ENCODE data around the gene CLDN5. TPM values are rescaled to one million over a fixed set of nuclear protein-coding genes. Genes with fewer than 3 reads are reported as not detected.

The CLDN5 gene
- total and polyA plus RNA-seq, 4 donors: 157 to 548 (median 364) TPM

GRCh38 chr22:19516378-19517170 lies 7.6 kb downstream of the CLDN5 start:
- no peaks in the 10 kb centered on the region for H3K9me3 ChIP-seq (ENCODE audit: control insufficient read depth in 4 of 4, insufficient read depth in 3 of 4, low read length in 3 of 4)
- H3K4me1 ChIP-seq (ENCODE audit: control insufficient read depth in 5 of 5, insufficient read depth in 5 of 5, low read length in 5 of 5): no peaks in the 10 kb centered on the region
- ATAC-seq (ENCODE audit: insufficient read depth, low FRiP score) (no peak), DNase-seq (no peak)
- H3K9ac ChIP-seq (ENCODE audit: insufficient read depth in 1 of 2, low read length in 2 of 2): no peak overlapping the region
- no peak overlapping the region for H3K27ac ChIP-seq (ENCODE audit: low read depth in 1 of 2, low read length in 1 of 2)
- no peak for TF ChIP-seq CTCF (IDR thresholded peaks at IDR 0.05; ENCODE audit: control extremely low read depth, extremely low read depth)
- WGBS, 2 donors: 94 to 96% methylated on average over 19 of the region's 19 CpGs
- no peaks in the 10 kb centered on the region for H3K27me3 ChIP-seq (ENCODE audit: control insufficient read depth in 3 of 3, insufficient read depth in 3 of 3, low read length in 2 of 3)
- no peaks in the 10 kb centered on the region for H3K36me3 ChIP-seq (ENCODE audit: control insufficient read depth in 4 of 4, insufficient read depth in 4 of 4, low read length in 4 of 4)
- H3K4me3 ChIP-seq: no peak overlapping the region

GRCh38 chr22:19515654-19516377 lies 8.4 kb downstream of the CLDN5 start:
- ATAC-seq (ENCODE audit: insufficient read depth, low FRiP score): no peak
- no peak for DNase-seq
- no peak overlapping the region for H3K4me3 ChIP-seq
- no peaks in the 10 kb centered on the region for H3K36me3 ChIP-seq (ENCODE audit: control insufficient read depth in 4 of 4, insufficient read depth in 4 of 4, low read length in 4 of 4)
- TF ChIP-seq CTCF (IDR thresholded peaks at IDR 0.05; ENCODE audit: control extremely low read depth, extremely low read depth): no peak
- H3K9ac ChIP-seq (ENCODE audit: insufficient read depth in 1 of 2, low read length in 2 of 2): no peak overlapping the region
- H3K9me3 ChIP-seq (ENCODE audit: control insufficient read depth in 4 of 4, insufficient read depth in 3 of 4, low read length in 3 of 4): no peaks in the 10 kb centered on the region
- H3K4me1 ChIP-seq (ENCODE audit: control insufficient read depth in 5 of 5, insufficient read depth in 5 of 5, low read length in 5 of 5): no peaks in the 10 kb centered on the region
- H3K27me3 ChIP-seq (ENCODE audit: control insufficient read depth in 3 of 3, insufficient read depth in 3 of 3, low read length in 2 of 3): no peaks in the 10 kb centered on the region
- no peak overlapping the region for H3K27ac ChIP-seq (ENCODE audit: low read depth in 1 of 2, low read length in 1 of 2)
- WGBS, 2 donors: 94 to 96% methylated on average over 12 of the region's 12 CpGs

GRCh38 chr22:19514831-19515565 lies 9.2 kb downstream of the CLDN5 start:
- no peak for DNase-seq
- Histone ChIP-seq H3K27ac (ENCODE audit: low read depth in 1 of 2, low read length in 1 of 2) (no peak overlapping the region), H3K4me1 (ENCODE audit: control insufficient read depth in 5 of 5, insufficient read depth in 5 of 5, low read length in 5 of 5) (no peaks in the 10 kb centered on the region), H3K9me3 (ENCODE audit: control insufficient read depth in 4 of 4, insufficient read depth in 3 of 4, low read length in 3 of 4) (no peaks in the 10 kb centered on the region), H3K9ac (ENCODE audit: insufficient read depth in 1 of 2, low read length in 2 of 2) (no peak overlapping the region), H3K4me3 (no peak overlapping the region), H3K36me3 (ENCODE audit: control insufficient read depth in 4 of 4, insufficient read depth in 4 of 4, low read length in 4 of 4) (no peaks in the 10 kb centered on the region), H3K27me3 (ENCODE audit: control insufficient read depth in 3 of 3, insufficient read depth in 3 of 3, low read length in 2 of 3) (no peaks in the 10 kb centered on the region)
- 90 to 92% methylated on average over 14 of the region's 14 CpGs for WGBS, 2 donors
- ATAC-seq (ENCODE audit: insufficient read depth, low FRiP score): no peak
- TF ChIP-seq CTCF (IDR thresholded peaks at IDR 0.05; ENCODE audit: control extremely low read depth, extremely low read depth): no peak
